ENCODE data around the gene NPIPB2.

DNA sequence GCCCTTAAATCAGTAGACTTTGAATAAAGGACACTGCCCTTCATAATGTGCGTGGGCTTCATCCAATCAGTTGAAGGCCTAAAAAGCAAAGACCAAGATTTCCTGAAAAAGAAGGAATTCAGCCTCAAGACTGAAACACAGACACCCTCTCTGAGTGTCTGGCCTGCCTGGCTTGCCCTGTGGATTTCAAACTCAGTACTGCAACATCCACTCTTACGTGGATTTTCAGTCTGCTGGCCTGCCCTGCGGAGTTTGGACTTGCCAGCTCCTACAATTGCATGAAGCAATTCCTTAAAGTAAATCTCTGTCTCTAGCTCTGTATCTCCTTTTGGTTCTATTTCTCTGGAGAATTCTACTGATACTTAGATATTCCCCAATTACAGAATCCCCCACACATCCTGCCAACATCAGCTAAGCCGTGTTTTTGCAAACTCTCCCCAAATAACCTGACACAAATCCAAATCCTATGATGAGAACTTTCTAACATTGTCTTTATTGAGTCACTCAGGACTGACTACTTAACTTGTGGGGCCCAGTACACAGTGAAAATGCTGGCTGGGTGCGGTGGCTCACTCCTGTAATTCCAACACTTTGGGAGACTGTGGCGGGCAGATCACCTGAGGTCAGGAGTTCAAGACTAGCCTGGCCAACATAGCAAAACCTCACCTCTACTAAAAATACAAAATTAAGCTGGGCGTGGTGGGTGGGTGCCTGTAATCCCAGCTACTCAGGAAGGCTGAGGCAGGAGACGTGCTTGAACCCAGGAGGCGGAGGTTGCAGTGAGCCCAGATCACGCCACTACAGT lies 15.9 kb upstream of the NPIPB2 start:
- TF ChIP-seq, protein P1, sequence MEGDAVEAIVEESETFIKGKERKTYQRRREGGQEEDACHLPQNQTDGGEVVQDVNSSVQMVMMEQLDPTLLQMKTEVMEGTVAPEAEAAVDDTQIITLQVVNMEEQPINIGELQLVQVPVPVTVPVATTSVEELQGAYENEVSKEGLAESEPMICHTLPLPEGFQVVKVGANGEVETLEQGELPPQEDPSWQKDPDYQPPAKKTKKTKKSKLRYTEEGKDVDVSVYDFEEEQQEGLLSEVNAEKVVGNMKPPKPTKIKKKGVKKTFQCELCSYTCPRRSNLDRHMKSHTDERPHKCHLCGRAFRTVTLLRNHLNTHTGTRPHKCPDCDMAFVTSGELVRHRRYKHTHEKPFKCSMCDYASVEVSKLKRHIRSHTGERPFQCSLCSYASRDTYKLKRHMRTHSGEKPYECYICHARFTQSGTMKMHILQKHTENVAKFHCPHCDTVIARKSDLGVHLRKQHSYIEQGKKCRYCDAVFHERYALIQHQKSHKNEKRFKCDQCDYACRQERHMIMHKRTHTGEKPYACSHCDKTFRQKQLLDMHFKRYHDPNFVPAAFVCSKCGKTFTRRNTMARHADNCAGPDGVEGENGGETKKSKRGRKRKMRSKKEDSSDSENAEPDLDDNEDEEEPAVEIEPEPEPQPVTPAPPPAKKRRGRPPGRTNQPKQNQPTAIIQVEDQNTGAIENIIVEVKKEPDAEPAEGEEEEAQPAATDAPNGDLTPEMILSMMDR (IDR thresholded peaks at IDR 0.05; ENCODE audit: insufficient read depth, low read depth, low read length), result no peak
- no peak for TF ChIP-seq EZH2 (IDR thresholded peaks at IDR 0.05; ENCODE audit: insufficient read depth, low read length)
